Muscle layer of colon (tissue), 2 donors: ENCODE measurements around the gene NPS.

Source experiments
- H3K27ac ChIP-seq: one replicate; pipeline ENCODE4 v1.7.0; 2013; ENCODE audit warnings: low read depth, mild to moderate bottlenecking, low read length, moderate library complexity
- H3K27me3 ChIP-seq, 2 donors: one replicate each; pipeline ENCODE4 v1.7.0; 2013; ENCODE audit warnings: low read length in 2 of 2, mild to moderate bottlenecking in 2 of 2; ENCODE audit not compliant: insufficient read depth in 2 of 2, control insufficient read depth in 1 of 2
- H3K36me3 ChIP-seq: one replicate; pipeline ENCODE4 v1.7.0; 2013; ENCODE audit warnings: mild to moderate bottlenecking, low read length; ENCODE audit not compliant: insufficient read depth
- H3K4me1 ChIP-seq: one replicate; pipeline ENCODE4 v1.7.0; 2013; ENCODE audit warnings: mild to moderate bottlenecking, low read length; ENCODE audit not compliant: insufficient read depth
- H3K4me3 ChIP-seq, 2 donors: one replicate each; pipeline ENCODE4 v1.7.0; 2013; ENCODE audit warnings: low read length in 2 of 2, low read depth in 1 of 2, mild to moderate bottlenecking in 1 of 2, moderate library complexity in 1 of 2
- H3K9ac ChIP-seq: one replicate; pipeline ENCODE4 v1.7.0; 2013; ENCODE audit warnings: low read length
- H3K9me3 ChIP-seq: one replicate; pipeline ENCODE4 v1.7.0; 2013; ENCODE audit warnings: mild to moderate bottlenecking, low read length
- donor health status: abdominal sarcoma.
- donor health status: Adenocarcinoma of cecum.

NPS gene

DNA sequence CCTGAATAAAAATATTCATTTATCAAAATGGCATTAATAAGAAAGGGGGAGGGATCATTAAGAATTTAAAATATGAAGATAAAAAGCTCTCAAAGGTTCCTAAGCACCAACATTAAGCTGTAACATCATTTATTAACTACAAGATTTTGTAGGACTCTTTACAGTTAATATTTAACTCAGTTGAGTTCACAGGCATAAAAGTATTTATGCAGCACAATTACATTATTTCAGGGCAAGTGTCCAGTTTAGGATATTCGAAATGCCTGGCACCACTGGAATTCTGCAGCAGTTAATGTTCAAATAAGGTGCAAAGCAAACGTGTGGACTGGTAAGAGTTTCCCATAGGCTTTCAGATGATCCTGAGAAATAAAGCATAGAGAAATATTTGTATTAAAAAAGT is 30.5 kb downstream of the NPS start:
- Histone ChIP-seq H3K4me1 (no peaks in the 10 kb centered on the region), H3K27ac (no peak overlapping the region), H3K9me3 (no peaks in the 10 kb centered on the region), H3K4me3 (no peak overlapping the region), H3K36me3 (no peaks in the 10 kb centered on the region), H3K9ac (no peak overlapping the region), H3K27me3 (no peaks in the 10 kb centered on the region)

GRCh38 chr10:127580822-127581221 is 31.7 kb downstream of the NPS start:
- Histone ChIP-seq H3K27me3 (no peaks in the 10 kb centered on the region), H3K4me1 (no peaks in the 10 kb centered on the region), H3K36me3 (no peaks in the 10 kb centered on the region), H3K4me3 (no peak overlapping the region), H3K9ac (no peak overlapping the region), H3K9me3 (no peaks in the 10 kb centered on the region), H3K27ac (no peak overlapping the region)

DNA sequence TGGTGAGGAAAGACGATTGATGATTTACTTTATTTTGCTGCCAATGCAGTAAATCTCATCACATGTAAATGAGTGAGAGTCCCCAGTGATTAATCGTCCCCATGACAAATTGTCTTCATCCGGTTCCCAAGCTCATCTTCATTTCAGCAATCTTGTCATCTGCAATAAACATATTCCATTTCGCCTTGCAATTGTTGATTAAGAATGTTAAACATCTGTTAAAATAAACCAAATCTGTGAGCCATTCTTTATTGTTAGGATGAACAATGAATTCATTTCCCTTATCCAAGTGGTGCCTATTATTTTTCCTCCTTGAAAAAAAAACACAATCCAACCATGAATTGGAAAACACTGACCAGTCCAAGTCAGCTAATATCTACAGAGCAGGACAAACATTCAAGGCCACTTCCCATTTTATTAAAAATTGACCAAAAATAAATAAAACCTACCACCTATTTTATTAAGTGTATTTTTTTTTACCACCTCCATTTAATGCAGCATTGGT is 36.5 kb downstream of the NPS start:
- H3K27me3 ChIP-seq: no peaks in the 10 kb centered on the region
- no peak overlapping the region for H3K9ac ChIP-seq
- H3K4me3 ChIP-seq: no peak overlapping the region
- H3K4me1 ChIP-seq: no peaks in the 10 kb centered on the region
- H3K36me3 ChIP-seq: no peaks in the 10 kb centered on the region
- H3K27ac ChIP-seq: no peak overlapping the region
- no peaks in the 10 kb centered on the region for H3K9me3 ChIP-seq

- no peaks in the 10 kb centered on the region for H3K36me3 ChIP-seq
- H3K9me3 ChIP-seq: no peaks in the 10 kb centered on the region
- H3K9ac ChIP-seq: no peak overlapping the region
- H3K4me1 ChIP-seq: no peaks in the 10 kb centered on the region
- no peak overlapping the region for H3K4me3 ChIP-seq
- H3K27me3 ChIP-seq: no peaks in the 10 kb centered on the region
- no peak overlapping the region for H3K27ac ChIP-seq
Observed at GRCh38 chr10:127587668-127588365, 38.7 kb downstream of the NPS start.

- H3K27me3 ChIP-seq: no peaks in the 10 kb centered on the region
- no peak overlapping the region for H3K4me3 ChIP-seq
- no peaks in the 10 kb centered on the region for H3K9me3 ChIP-seq
- no peaks in the 10 kb centered on the region for H3K4me1 ChIP-seq
- no peak overlapping the region for H3K27ac ChIP-seq
- H3K9ac ChIP-seq: no peak overlapping the region
- H3K36me3 ChIP-seq: no peaks in the 10 kb centered on the region
Observed at GRCh38 chr10:127592586-127592985, 43.5 kb downstream of the NPS start.

GRCh38 chr10:127600479-127600878 is 51.4 kb downstream of the NPS start:
- Histone ChIP-seq H3K27me3 (no peaks in the 10 kb centered on the region), H3K36me3 (no peaks in the 10 kb centered on the region), H3K4me1 (no peaks in the 10 kb centered on the region), H3K27ac (no peak overlapping the region), H3K9ac (no peak overlapping the region), H3K9me3 (no peaks in the 10 kb centered on the region), H3K4me3 (no peak overlapping the region)
